Heart left ventricle (tissue), 16 donors: ENCODE data around the gene PCBP3. TPM values are rescaled to one million over a fixed set of nuclear protein-coding genes. Genes with fewer than 3 reads are reported as not detected.

ENCODE experiments used
- ATAC-seq, 4 donors: fragments of 200-7000 bp; cut with Tn5 transposase; one replicate each; pipeline ENCODE4 v1.9.1; 2020 to 2022; ENCODE audit warnings: moderate library complexity in 4 of 4, mild to moderate bottlenecking in 3 of 4, moderate number of reproducible peaks in 1 of 4
- DNase-seq, 5 donors: peaks; one replicate each; pipeline ENCODE4 v3.0.0-alpha.2; 2020
- H3K27ac ChIP-seq, 12 donors: fragments of 200-600 bp; sonication (generic) in 4 of 12; one replicate each; pipeline versions ENCODE4 v1.5.0 to v1.8.0; 2016 to 2022; ENCODE audit warnings: mild to moderate bottlenecking in 2 of 12
- H3K27me3 ChIP-seq, 9 donors: fragments of 200-600 bp; sonication (generic) in 2 of 9; one replicate each; pipeline versions ENCODE4 v1.5.1 to v1.8.0; 2016 to 2022; ENCODE audit warnings: mild to moderate bottlenecking in 3 of 9
- H3K36me3 ChIP-seq, 9 donors: fragments of 200-600 bp; sonication (generic) in 2 of 9; one replicate each; pipeline versions ENCODE4 v1.5.0 to v1.8.0; 2018 to 2022; ENCODE audit warnings: mild to moderate bottlenecking in 2 of 9
- H3K4me1 ChIP-seq, 12 donors: fragments of 200-600 bp; sonication (generic) in 4 of 12; one replicate each; pipeline versions ENCODE4 v1.5.0 to v1.8.0; 2016 to 2022; ENCODE audit warnings: mild to moderate bottlenecking in 3 of 12
- H3K4me3 ChIP-seq, 12 donors: fragments of 200-600 bp; sonication (generic) in 4 of 12; one replicate each; pipeline versions ENCODE4 v1.5.0 to v1.8.0; 2017 to 2022; ENCODE audit warnings: mild to moderate bottlenecking in 9 of 12, moderate library complexity in 4 of 12
- H3K9me3 ChIP-seq, 12 donors: fragments of 200-600 bp; sonication (generic) in 4 of 12; one replicate each; pipeline versions ENCODE4 v1.5.0 to v1.8.0; 2016 to 2022; ENCODE audit warnings: mild to moderate bottlenecking in 1 of 12
- POLR2A ChIP-seq, 2 donors: fragments of 450-650 bp; IDR thresholded peaks; one replicate each; pipeline ENCODE4 v1.6.1; 2017; ENCODE audit warnings: antibody characterized with exemption in 2 of 2, mild to moderate bottlenecking in 2 of 2, moderate library complexity in 2 of 2
- WGBS, 4 donors: extraction: QIAGEN DNeasy Blood & Tissue Kit in 2 of 4; methylation state at CpG; one replicate each; pipeline versions ENCODE4 v1.1.5 to v1.1.7; 2013 to 2018; 5-methylcytosine and 5-hydroxymethylcytosine counted together
- intact Hi-C, 10 donors: fragments of 100-400 bp; cut with DNase I; formaldehyde crosslinking; loops; one replicate each; pipeline versions ENCODE4 v1.11.1 to v1.14.2; 2022
- polyA plus RNA-seq, 2 donors: library from polyadenylated mRNA; stranded (reverse); fragments of 200-250 nt; gene quantifications; one replicate each; pipeline ENCODE4 v1.2.3, GENCODE V29; 2013
- total RNA-seq, 9 donors: library from RNA; depleted of rRNA in 2 of 9; stranded (reverse); fragments of >200 nt in 2 of 9; fragmentation: NEBNext Ultra II Directional in 3 of 9; extraction: Animal tissue kit (Norgen Biotek cat#: 25700) in 3 of 9; gene quantifications; one replicate each; pipeline versions ENCODE4 v1.1.0 to v1.2.4, GENCODE V29; 2016 to 2023
- TF ChIP-seq, protein P1 (sequence below), 12 donors: fragments of 200-600 bp; sonication (generic) in 4 of 12; IDR thresholded peaks; one replicate each; pipeline versions ENCODE4 v1.5.0 to v1.8.0; 2018 to 2022; ENCODE audit warnings: antibody characterized with exemption in 12 of 12, mild to moderate bottlenecking in 5 of 12
- donor health status: ischemic (EF 13 %, LVEDD 7.1; RV severe dilation, severe dysfunction).
- donor health status: healthy with polysubstance abuse.
- donor health status: DM: no; HTN: yes; CAD: no.
- donor health status: DM: no; HTN: no; CAD: no.
- donor health status: ischemic (EF 25% LVEDD 6.9; RV normal size, moderate dysfunction).
- donor health status: ischemic (EF 25% LVEDD 5.7; RV mildly dilated, moderate dysfunction).
- donor health status: healthy.
- donor health status: DM: yes; HTN: yes; CAD: no.
- donor health status: ischemic (EF 35%, LVEDD 5.7; RV mildly dilated, moderate dysfunction).
- donor health status: nonischemic (EF 11% LVEDD 7.7; RV severe dilation, severe dysfunction).
- donor health status: DM: yes; HTN: yes; CAD: no.
- donor health status: PGD.
- donor health status: ischemic (EF 29% LVEDD 5.4; RV normal size, mild dysfunction).
- donor health status: nonischemic (EF 23%, LVEDD 6.1; RV moderate dilation, normal function).

PCBP3 gene
- total and polyA plus RNA-seq, 11 donors = 0.72 to 11.4 (median 2.5) TPM; not detected in 1

DNA sequence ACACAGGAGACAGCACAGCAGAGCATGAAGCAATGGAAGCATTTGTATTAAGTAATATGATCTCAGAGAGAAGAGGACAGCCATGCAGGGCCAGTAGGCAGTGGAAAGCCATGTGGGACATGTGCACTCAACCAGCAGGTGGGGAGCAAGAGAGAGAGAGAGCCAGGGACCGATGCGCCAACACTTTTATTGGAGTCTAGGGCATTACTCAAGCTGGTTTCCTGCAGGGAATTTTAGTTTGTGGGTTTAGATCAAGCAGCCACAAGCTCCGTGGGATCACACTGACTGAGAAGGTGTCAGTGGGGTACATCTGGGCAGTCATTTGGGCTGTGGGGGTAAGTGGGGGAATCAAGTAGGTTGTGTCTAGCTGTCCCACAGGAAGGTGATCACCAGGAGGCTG is 137.1 kb downstream of the PCBP3 start:
- no peak for ATAC-seq
- Histone ChIP-seq H3K27ac (no peak overlapping the region), H3K9me3 (peaks cover 0 to 30% (median 12%) of the 10 kb centered on the region in 12 donors), H3K4me3 (no peak overlapping the region), H3K27me3 (no peaks in the 10 kb centered on the region), H3K36me3 (no peaks in the 10 kb centered on the region), H3K4me1 (no peaks in the 10 kb centered on the region)
- DNase-seq = no peak
- intact Hi-C loops = no loop called here
- WGBS, 4 donors = 81 to 90% (median 86%) methylated on average over 3 of the region's 3 CpGs
- TF ChIP-seq, protein P1, sequence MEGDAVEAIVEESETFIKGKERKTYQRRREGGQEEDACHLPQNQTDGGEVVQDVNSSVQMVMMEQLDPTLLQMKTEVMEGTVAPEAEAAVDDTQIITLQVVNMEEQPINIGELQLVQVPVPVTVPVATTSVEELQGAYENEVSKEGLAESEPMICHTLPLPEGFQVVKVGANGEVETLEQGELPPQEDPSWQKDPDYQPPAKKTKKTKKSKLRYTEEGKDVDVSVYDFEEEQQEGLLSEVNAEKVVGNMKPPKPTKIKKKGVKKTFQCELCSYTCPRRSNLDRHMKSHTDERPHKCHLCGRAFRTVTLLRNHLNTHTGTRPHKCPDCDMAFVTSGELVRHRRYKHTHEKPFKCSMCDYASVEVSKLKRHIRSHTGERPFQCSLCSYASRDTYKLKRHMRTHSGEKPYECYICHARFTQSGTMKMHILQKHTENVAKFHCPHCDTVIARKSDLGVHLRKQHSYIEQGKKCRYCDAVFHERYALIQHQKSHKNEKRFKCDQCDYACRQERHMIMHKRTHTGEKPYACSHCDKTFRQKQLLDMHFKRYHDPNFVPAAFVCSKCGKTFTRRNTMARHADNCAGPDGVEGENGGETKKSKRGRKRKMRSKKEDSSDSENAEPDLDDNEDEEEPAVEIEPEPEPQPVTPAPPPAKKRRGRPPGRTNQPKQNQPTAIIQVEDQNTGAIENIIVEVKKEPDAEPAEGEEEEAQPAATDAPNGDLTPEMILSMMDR (IDR thresholded peaks at IDR 0.05) = no peak
- no peak for TF ChIP-seq POLR2A (IDR thresholded peaks at IDR 0.05)

DNA sequence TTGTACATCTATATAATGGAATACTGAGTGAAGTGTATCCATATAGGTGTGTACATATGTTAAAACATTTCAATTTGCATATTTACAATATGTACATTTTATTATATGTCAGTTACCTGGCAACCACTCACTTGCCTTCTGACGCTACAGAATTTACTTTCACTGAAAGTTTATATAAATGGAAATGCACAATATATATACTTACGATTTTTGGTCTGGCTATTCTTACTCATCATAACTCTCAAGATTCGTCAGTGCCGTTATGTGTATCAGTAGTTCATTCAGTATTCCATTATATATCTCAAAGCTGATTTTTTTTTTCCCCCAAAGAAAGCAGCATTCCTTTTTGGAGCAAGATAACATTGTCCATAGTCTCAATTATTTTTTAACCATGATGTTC is 138.2 kb downstream of the PCBP3 start:
- no peak for DNase-seq
- ATAC-seq = no peak
- 80 to 89% (median 84%) methylated on average over 4 of the region's 4 CpGs for WGBS, 4 donors
- Histone ChIP-seq H3K27ac (no peak overlapping the region), H3K36me3 (no peaks in the 10 kb centered on the region), H3K27me3 (no peaks in the 10 kb centered on the region), H3K9me3 (peaks cover 0 to 21% (median 9%) of the 10 kb centered on the region in 12 donors), H3K4me3 (no peak overlapping the region), H3K4me1 (no peaks in the 10 kb centered on the region)
- no peak for TF ChIP-seq POLR2A (IDR thresholded peaks at IDR 0.05)
- TF ChIP-seq, protein P1 (IDR thresholded peaks at IDR 0.05) = no peak
- intact Hi-C loops = no loop called here

DNA sequence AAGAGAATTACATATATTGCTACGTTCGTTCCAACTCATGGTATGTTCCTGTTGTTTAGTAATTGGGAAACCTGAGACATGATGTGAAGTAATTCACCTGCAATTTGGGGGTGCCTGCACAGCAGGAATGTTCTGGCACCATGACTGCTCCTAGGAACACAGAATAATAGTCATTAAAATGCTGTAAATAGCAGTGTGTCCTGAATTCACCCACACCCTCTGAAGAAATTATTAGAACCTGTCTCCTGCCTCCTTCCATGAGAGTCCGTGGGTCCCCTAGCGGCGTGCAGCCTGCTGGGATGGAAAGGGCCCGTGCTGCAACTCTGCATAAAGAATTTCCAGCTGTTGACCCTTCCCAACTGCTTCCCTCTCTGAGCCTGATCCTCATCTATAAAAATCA is 143.1 kb downstream of the PCBP3 start:
- ATAC-seq (no peak), DNase-seq (no peak)
- peaks cover 0 to 7% (median 0%) of the 10 kb centered on the region in 9 donors for H3K27me3 ChIP-seq
- TF ChIP-seq POLR2A (IDR thresholded peaks at IDR 0.05) = no peak
- TF ChIP-seq, protein P1 (IDR thresholded peaks at IDR 0.05) = no peak
- no peaks in the 10 kb centered on the region for H3K9me3 ChIP-seq
- H3K27ac ChIP-seq = no peak overlapping the region
- intact Hi-C loops = no loop called here
- WGBS, 4 donors = 88 to 90% (median 89%) methylated on average over 6 of the region's 6 CpGs
- H3K4me3 ChIP-seq = no peak overlapping the region
- no peaks in the 10 kb centered on the region for H3K36me3 ChIP-seq
- H3K4me1 ChIP-seq = no peaks in the 10 kb centered on the region

DNA sequence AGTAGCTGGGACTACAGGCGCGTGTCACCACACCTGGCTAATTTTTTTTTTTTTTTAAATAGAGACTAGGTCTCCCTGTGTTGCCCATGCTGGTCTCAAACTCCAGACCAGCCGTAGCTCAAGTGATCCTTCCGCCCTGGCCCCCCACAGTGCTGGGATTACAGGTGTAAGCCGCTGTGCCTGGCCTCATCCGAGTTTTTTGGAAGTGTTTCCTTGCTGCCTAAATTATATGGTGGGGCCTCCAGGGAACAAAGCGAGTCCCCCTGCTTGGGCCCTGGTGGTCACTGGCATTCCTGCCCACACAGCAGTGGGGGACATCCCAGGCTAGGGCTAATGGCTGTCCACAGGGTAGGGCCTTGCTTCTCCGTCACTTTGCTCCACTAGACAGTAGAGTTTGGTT is 143.8 kb downstream of the PCBP3 start:
- TF ChIP-seq POLR2A (IDR thresholded peaks at IDR 0.05) = no peak
- TF ChIP-seq, protein P1 (IDR thresholded peaks at IDR 0.05) = no peak
- 87 to 96% (median 91%) methylated on average over 8 of the region's 8 CpGs for WGBS, 4 donors
- ATAC-seq (no peak), DNase-seq (no peak)
- H3K4me3 ChIP-seq = no peak overlapping the region
- intact Hi-C loops = no loop called here
- H3K27ac ChIP-seq = no peak overlapping the region
- no peaks in the 10 kb centered on the region for H3K36me3 ChIP-seq
- H3K4me1 ChIP-seq = no peaks in the 10 kb centered on the region
- H3K9me3 ChIP-seq = no peaks in the 10 kb centered on the region
- peaks cover 0 to 7% (median 0%) of the 10 kb centered on the region in 9 donors for H3K27me3 ChIP-seq
